Bronchial epithelial cell (primary cell): Measurements from ENCODE around the gene OR5AN1. TPM values are rescaled to one million over a fixed set of nuclear protein-coding genes. Genes with fewer than 3 reads are reported as not detected.

Experiments
- DNase-seq: peaks from one replicate; pipeline ENCODE4 v3.0.0-alpha.2; 2010; ENCODE audit warnings: low read depth
- FAIRE-seq: peaks from 2 replicates; lab custom pipeline; 2011; peaks lifted over from hg19 to GRCh38; lab: Jason Lieb, UNC
- H3K27me3 ChIP-seq: 2 replicates; pipeline ENCODE4 v1.5.1; 2011; ENCODE audit warnings: low read length; ENCODE audit not compliant: control insufficient read depth, insufficient read depth
- H3K36me3 ChIP-seq: 2 replicates; pipeline ENCODE4 v1.5.1; 2011; ENCODE audit warnings: low read length; ENCODE audit not compliant: control insufficient read depth, insufficient read depth
- H3K4me3 ChIP-seq: 2 replicates; pipeline ENCODE4 v1.5.1; 2011; ENCODE audit warnings: mild to moderate bottlenecking, low read depth, low read length, control low read depth
- CTCF ChIP-seq: IDR thresholded peaks from 2 replicates; pipeline ENCODE4 v1.5.1; 2011; ENCODE audit warnings: mild to moderate bottlenecking, moderate library complexity, low read length, control low read depth, inconsistent platforms; ENCODE audit not compliant: insufficient read depth, severe bottlenecking
- total RNA-seq: library from RNA; depleted of rRNA; stranded (reverse); fragments of >200 nt; gene quantifications from 2 replicates; pipeline ENCODE4 v1.2.1, GENCODE V29; 2014

The OR5AN1 gene
- total RNA-seq, 1 donor from 2014 or later = not detected

DNA sequence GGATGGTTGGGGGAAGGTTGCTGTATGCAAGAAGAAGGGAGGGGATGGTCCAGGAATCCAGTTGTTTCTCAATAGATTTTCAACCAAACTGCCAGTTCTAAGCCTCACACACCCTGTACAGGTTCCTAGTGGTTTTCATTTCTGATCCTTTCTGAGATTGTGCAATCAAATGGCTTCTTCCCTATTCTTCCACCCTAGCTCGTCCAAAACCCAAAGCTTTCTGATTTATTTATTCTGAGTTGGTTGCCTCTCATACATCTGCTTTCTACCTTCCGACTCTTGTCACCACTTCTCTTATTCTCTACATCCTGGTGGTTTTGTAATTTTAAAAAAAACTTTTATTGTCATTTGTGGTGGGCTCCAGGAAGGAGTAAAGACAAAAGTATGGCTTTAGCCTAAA lies 55.0 kb downstream of the OR5AN1 start:
- TF ChIP-seq CTCF = no peak
- no peak for FAIRE-seq
- no peak overlapping the region for H3K4me3 ChIP-seq

DNA sequence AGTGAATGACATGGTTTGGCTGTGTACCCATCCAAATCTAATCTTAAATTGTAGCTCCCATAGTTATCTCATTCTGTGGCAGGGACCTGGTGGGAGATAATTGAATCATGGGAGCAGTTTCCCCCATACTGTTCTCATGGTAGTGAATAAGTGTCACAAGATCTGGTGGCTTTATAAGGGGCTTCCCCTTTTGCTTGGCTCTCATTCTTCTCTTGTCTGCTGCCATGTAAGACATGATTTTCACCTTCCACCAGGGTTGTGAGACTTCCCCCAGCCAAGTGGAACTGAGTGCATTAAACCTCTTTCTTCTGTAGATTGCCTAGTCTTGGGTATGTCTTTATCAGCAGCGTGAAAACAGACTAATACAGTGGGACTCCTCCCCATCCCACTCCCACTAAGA lies 56.4 kb downstream of the OR5AN1 start:
- no peak for TF ChIP-seq CTCF
- Histone ChIP-seq H3K4me3 (no peak overlapping the region), H3K27me3 (no peaks in the 10 kb centered on the region), H3K36me3 (no peaks in the 10 kb centered on the region)
- DNase-seq = no peak
- no peak for FAIRE-seq

More for the DNA sequence above, 55.0 kb downstream of the OR5AN1 start:
- DNase-seq = no peak
- Histone ChIP-seq H3K36me3 (no peaks in the 10 kb centered on the region), H3K27me3 (no peaks in the 10 kb centered on the region)

GRCh38 chr11:59416613-59417012 lies 57.9 kb downstream of the OR5AN1 start:
- DNase-seq = no peak
- H3K4me3 ChIP-seq = no peak overlapping the region
- no peak for TF ChIP-seq CTCF
- no peak for FAIRE-seq
- H3K36me3 ChIP-seq = no peaks in the 10 kb centered on the region
- H3K27me3 ChIP-seq = no peaks in the 10 kb centered on the region

DNA sequence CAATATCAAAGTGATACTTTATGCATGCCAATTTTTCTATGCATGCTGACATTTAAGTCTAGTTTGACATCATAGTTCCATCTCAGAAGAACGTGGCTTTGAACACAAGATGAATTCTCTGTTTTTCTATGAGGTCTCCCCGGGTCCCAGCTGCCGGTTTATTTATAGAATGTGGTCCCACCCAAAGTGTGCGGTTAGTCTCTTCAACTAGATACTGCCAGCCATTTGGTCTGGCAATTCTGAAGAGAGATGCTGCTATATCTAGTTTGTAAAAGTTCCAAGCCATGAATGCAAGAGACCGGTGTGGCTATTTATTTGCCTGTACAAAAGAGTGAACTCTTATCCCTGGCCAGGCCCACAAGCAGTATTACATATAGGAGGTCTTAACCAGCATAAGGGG lies 58.3 kb downstream of the OR5AN1 start:
- Histone ChIP-seq H3K4me3 (no peak overlapping the region), H3K27me3 (no peaks in the 10 kb centered on the region), H3K36me3 (no peaks in the 10 kb centered on the region)
- no peak for DNase-seq
- FAIRE-seq = no peak
- no peak for TF ChIP-seq CTCF

DNA sequence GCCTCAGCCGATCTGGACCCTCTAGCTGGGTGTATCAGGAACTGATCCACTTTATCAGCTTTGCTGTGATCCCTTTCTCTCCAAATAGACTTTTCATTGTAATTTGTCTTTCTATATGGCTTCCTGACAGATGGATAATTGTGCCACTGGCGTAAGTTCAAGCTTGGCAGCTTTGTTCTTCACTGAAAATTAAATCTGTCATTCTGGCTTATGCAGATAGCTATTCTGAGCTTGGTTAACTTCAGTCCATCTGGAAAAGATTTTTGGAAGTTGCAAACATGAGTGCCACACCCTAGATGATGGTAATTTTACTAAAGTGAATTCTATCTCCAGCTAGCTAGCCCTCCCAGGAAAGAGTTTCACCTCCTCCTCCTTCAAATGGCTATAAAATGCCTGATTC lies 59.5 kb downstream of the OR5AN1 start:
- no peaks in the 10 kb centered on the region for H3K27me3 ChIP-seq
- DNase-seq (no peak), FAIRE-seq (no peak)
- no peak for TF ChIP-seq CTCF
- H3K36me3 ChIP-seq = no peaks in the 10 kb centered on the region
- H3K4me3 ChIP-seq = no peak overlapping the region

Other genes starting within 250 kb of the OR5AN1 start
- gene FAM111A, start 216.0 kb upstream of the OR5AN1 start, total RNA-seq = 7.9 and 18.3 TPM in 2 replicates
- 2.4 and 2.6 TPM in 2 replicates for gene DTX4, start 186.8 kb upstream of the OR5AN1 start, total RNA-seq
- not detected in 2 replicates for gene MPEG1, start 146.0 kb upstream of the OR5AN1 start, total RNA-seq
- not detected in 2 replicates for gene OR5A2, start 67.5 kb downstream of the OR5AN1 start, total RNA-seq
- not detected in 2 replicates for gene OR5A1, start 77.6 kb downstream of the OR5AN1 start, total RNA-seq
- not detected in 2 replicates for gene OR4D6, start 98.1 kb downstream of the OR5AN1 start, total RNA-seq
- gene OR4D10, start 114.4 kb downstream of the OR5AN1 start, total RNA-seq = not detected in 2 replicates
- not detected in 2 replicates for gene OR4D11, start 144.7 kb downstream of the OR5AN1 start, total RNA-seq
- gene OR4D9, start 152.6 kb downstream of the OR5AN1 start, total RNA-seq = not detected in 2 replicates